H9 (cell line): ENCODE results near the gene KIF5A. TPM values are rescaled to one million over a fixed set of nuclear protein-coding genes. Genes with fewer than 3 reads are reported as not detected.

ENCODE experiments used
- DNase-seq: peaks from one replicate; pipeline ENCODE4 v3.0.0-alpha.2; 2017
- H2AFZ ChIP-seq: one replicate; pipeline ENCODE4 v1.6.1; 2013; ENCODE audit warnings: mild to moderate bottlenecking, low read length, control low read depth, moderate library complexity
- H2AK5ac ChIP-seq: 2 replicates; pipeline ENCODE4 v1.6.1; 2013; ENCODE audit warnings: low read length, control low read depth, mixed read lengths; ENCODE audit not compliant: insufficient read length
- H2BK120ac ChIP-seq: one replicate; pipeline ENCODE4 v1.6.1; 2013; ENCODE audit warnings: low read depth, mild to moderate bottlenecking, low read length, control low read depth, inconsistent platforms; ENCODE audit not compliant: poor library complexity, severe bottlenecking
- H2BK12ac ChIP-seq: 2 replicates; pipeline ENCODE4 v1.6.1; 2013; ENCODE audit warnings: low read length, control low read depth, mixed read lengths, low read depth; ENCODE audit not compliant: insufficient read length
- H2BK15ac ChIP-seq: 2 replicates; pipeline ENCODE4 v1.6.1; 2013; ENCODE audit warnings: low read depth, low read length, control low read depth
- H2BK20ac ChIP-seq: one replicate; pipeline ENCODE4 v1.6.1; 2013; ENCODE audit warnings: low read depth, mild to moderate bottlenecking, low read length, control low read depth, inconsistent platforms; ENCODE audit not compliant: poor library complexity, severe bottlenecking
- H2BK5ac ChIP-seq: 2 replicates; pipeline ENCODE4 v1.6.1; 2013; ENCODE audit warnings: low read length, control low read depth, mixed read lengths; ENCODE audit not compliant: insufficient read length
- H3K14ac ChIP-seq: 2 replicates; pipeline ENCODE4 v1.6.1; 2013; ENCODE audit warnings: low read length, control low read depth; ENCODE audit not compliant: insufficient read depth
- H3K18ac ChIP-seq: 2 replicates; pipeline ENCODE4 v1.6.1; 2013; ENCODE audit warnings: low read depth, mild to moderate bottlenecking, mixed read lengths, low read length, control low read depth; ENCODE audit not compliant: insufficient read length
- H3K23ac ChIP-seq: 2 replicates; pipeline ENCODE4 v1.6.1; 2013; ENCODE audit warnings: low read length, control low read depth, mixed read lengths, low read depth; ENCODE audit not compliant: insufficient read length
- H3K23me2 ChIP-seq: 2 replicates; pipeline ENCODE4 v1.6.1; 2013; ENCODE audit warnings: low read depth, mild to moderate bottlenecking, mixed read lengths, low read length, control low read depth; ENCODE audit not compliant: insufficient read length, poor library complexity, severe bottlenecking
- H3K27ac ChIP-seq: 2 replicates; pipeline ENCODE4 v1.5.1; 2013; ENCODE audit warnings: low read length, control low read depth, mixed read lengths, low read depth; ENCODE audit not compliant: insufficient read length
- H3K27me3 ChIP-seq: 2 replicates; pipeline ENCODE4 v1.6.1; 2013; ENCODE audit warnings: low read length, control low read depth, inconsistent platforms; ENCODE audit not compliant: insufficient read depth
- H3K4ac ChIP-seq: 2 replicates; pipeline ENCODE4 v1.6.1; 2013; ENCODE audit warnings: low read depth, mild to moderate bottlenecking, control low read depth, inconsistent platforms, low read length, moderate library complexity
- H3K4me1 ChIP-seq: 2 replicates; pipeline ENCODE4 v1.6.1; 2013; ENCODE audit warnings: low read length, control low read depth, inconsistent platforms; ENCODE audit not compliant: insufficient read depth
- H3K4me2 ChIP-seq: 2 replicates; pipeline ENCODE4 v1.6.1; 2013; ENCODE audit warnings: low read length, control low read depth, mixed read lengths; ENCODE audit not compliant: insufficient read length, insufficient read depth
- H3K56ac ChIP-seq: 2 replicates; pipeline ENCODE4 v1.6.1; 2013; ENCODE audit warnings: low read depth, mild to moderate bottlenecking, mixed read lengths, low read length, control low read depth; ENCODE audit not compliant: insufficient read length
- H3K79me1 ChIP-seq: 2 replicates; pipeline ENCODE4 v1.6.1; 2013; ENCODE audit warnings: low read depth, mild to moderate bottlenecking, moderate library complexity, low read length, control low read depth, inconsistent platforms; ENCODE audit not compliant: insufficient read depth, poor library complexity, severe bottlenecking
- H3K79me2 ChIP-seq: 2 replicates; pipeline ENCODE4 v1.6.1; 2013; ENCODE audit warnings: low read length, control low read depth, inconsistent platforms; ENCODE audit not compliant: insufficient read depth
- H3K9ac ChIP-seq: 2 replicates; pipeline ENCODE4 v1.6.1; 2013; ENCODE audit warnings: low read length, control low read depth, mixed read lengths; ENCODE audit not compliant: insufficient read length; ENCODE audit errors: extremely low read depth
- H3K9me3 ChIP-seq: one replicate; pipeline ENCODE4 v1.6.1; 2013; ENCODE audit warnings: low read depth, low read length, inconsistent platforms; ENCODE audit not compliant: control insufficient read depth
- H3T11ph ChIP-seq: one replicate; pipeline ENCODE4 v1.6.1; 2013; ENCODE audit warnings: mild to moderate bottlenecking, low read length, control low read depth, inconsistent platforms
- H4K20me1 ChIP-seq: one replicate; pipeline ENCODE4 v1.6.1; 2013; ENCODE audit not compliant: control insufficient read depth, insufficient read length, insufficient read depth
- H4K5ac ChIP-seq: 2 replicates; pipeline ENCODE4 v1.6.1; 2013; ENCODE audit warnings: low read depth, mild to moderate bottlenecking, mixed read lengths, low read length, control low read depth; ENCODE audit not compliant: insufficient read length
- H4K8ac ChIP-seq: replicated peaks from 2 replicates; pipeline ENCODE4 v1.6.1; 2013; ENCODE audit warnings: low read length, control low read depth, mixed read lengths, low read depth; ENCODE audit not compliant: insufficient read length
- H4K91ac ChIP-seq: 2 replicates; pipeline ENCODE4 v1.6.1; 2013; ENCODE audit warnings: low read depth, mild to moderate bottlenecking, moderate library complexity, mixed read lengths, low read length, control low read depth; ENCODE audit not compliant: insufficient read length
- H3K27ac Mint-ChIP-seq, 3 experiments: 2 replicates in 2 of 3; 3 replicates in 1 of 3; pipeline ENCODE4 v1.8.0; 2020 to 2021; ENCODE audit warnings: mixed read lengths in 3 of 3, mild to moderate bottlenecking in 1 of 3, moderate library complexity in 1 of 3
- H3K27me3 Mint-ChIP-seq: 2 replicates; pipeline ENCODE4 v1.8.0; 2021; ENCODE audit warnings: low read depth, mild to moderate bottlenecking, moderate library complexity, mixed read lengths
- H3K36me3 Mint-ChIP-seq, 3 experiments: 2 replicates in 2 of 3; 3 replicates in 1 of 3; pipeline ENCODE4 v1.8.0; 2020 to 2021; ENCODE audit warnings: low read depth in 3 of 3, mixed read lengths in 3 of 3; ENCODE audit not compliant: insufficient read depth in 1 of 3
- H3K4me1 Mint-ChIP-seq, 2 experiments: 2 replicates each; pipeline ENCODE4 v1.8.0; 2020; ENCODE audit warnings: mixed read lengths in 2 of 2
- H3K4me3 Mint-ChIP-seq, 2 experiments: 2 replicates in 1 of 2; 3 replicates in 1 of 2; pipeline ENCODE4 v1.8.0; 2020 to 2021; ENCODE audit warnings: mild to moderate bottlenecking in 2 of 2, mixed read lengths in 2 of 2, moderate library complexity in 1 of 2
- H3K9me3 Mint-ChIP-seq, 2 experiments: 2 replicates in 1 of 2; 3 replicates in 1 of 2; pipeline ENCODE4 v1.8.0; 2020; ENCODE audit warnings: mild to moderate bottlenecking in 2 of 2, mixed read lengths in 2 of 2, moderate library complexity in 1 of 2
- CTCF ChIP-seq: fragments of 200-600 bp; sonication (generic); conservative IDR thresholded peaks from 3 replicates; pipeline ENCODE4 v1.8.0; 2021; ENCODE audit warnings: antibody characterized with exemption, mild to moderate bottlenecking
- WGBS: extraction: QIAGEN DNeasy Blood & Tissue Kit; methylation state at CpG from one replicate; pipeline ENCODE4 v1.1.7; 2013; ENCODE audit warnings: missing lambda C conversion rate, low lambda C conversion rate, mixed read lengths; ENCODE audit not compliant: insufficient read length; ENCODE audit errors: extremely low coverage; 5-methylcytosine and 5-hydroxymethylcytosine counted together
- total RNA-seq: library from RNA; stranded (reverse); gene quantifications from 2 replicates; pipeline ENCODE4 v1.2.1, GENCODE V29; 2021

Gene KIF5A
- total RNA-seq, 1 experiment from 2014 or later = 18.5 TPM

GRCh38 chr12:57526477-57527126 lies 23.2 kb upstream of the KIF5A start:
- Histone ChIP-seq H3K9ac (no peak overlapping the region), H3K9me3 (no peaks in the 10 kb centered on the region), H3K56ac (no peak overlapping the region), H2BK20ac (no peak overlapping the region), H3K14ac (no peak overlapping the region), H2BK5ac (no peak overlapping the region), H3K18ac (no peak overlapping the region), H3K4ac (no peak overlapping the region), H4K8ac (no peak overlapping the region), H4K5ac (no peak overlapping the region), H3K79me2 (no peaks in the 10 kb centered on the region), H3K27ac (no peak overlapping the region), H2AK5ac (no peak overlapping the region), H3K4me1 (peaks cover under 1% of the 10 kb centered on the region; the same call in 1 of the 2 replicates), H3K23ac (no peak overlapping the region), H2BK120ac (no peak overlapping the region), H3T11ph (no peak overlapping the region), H3K23me2 (peaks cover 11% of the 10 kb centered on the region), H3K79me1 (no peaks in the 10 kb centered on the region), H2BK12ac (no peak overlapping the region), H2BK15ac (no peak overlapping the region), H3K27me3 (no peaks in the 10 kb centered on the region), H4K91ac (no peak overlapping the region), H4K20me1 (no peaks in the 10 kb centered on the region), H2AFZ (no peak overlapping the region), H3K4me2 (no peak overlapping the region)
- Mint-ChIP-seq H3K4me1 (peaks cover 20 to 38% of the 10 kb centered on the region in 2 experiments), H3K27ac (no peak overlapping the region; a peak in 1 of 7 replicates), H3K27me3 (no peaks in the 10 kb centered on the region; the same call in 1 of the 2 replicates), H3K36me3 (peaks cover 19 to 59% (median 55%) of the 10 kb centered on the region in 3 experiments; a peak in 6 of 7 replicates), H3K4me3 (no peak overlapping the region), H3K9me3 (no peaks in the 10 kb centered on the region)
- WGBS = no CpG with 5 or more reads among the region's 4 CpGs
- no peak for DNase-seq
- TF ChIP-seq CTCF = no peak
